Liver (tissue), 3 donors: ENCODE results near the gene TBCD.

Experiments
- EGR1 ChIP-seq, 2 donors: IDR thresholded peaks; 2 replicates each; pipeline ENCODE4 v1.6.1; 2016 to 2018; ENCODE audit warnings: antibody characterized with exemption in 2 of 2, low read depth in 2 of 2
- RAD21 ChIP-seq, 2 donors: IDR thresholded peaks; 2 replicates each; pipeline ENCODE4 v1.6.1; 2016; ENCODE audit warnings: antibody characterized with exemption in 2 of 2, mild to moderate bottlenecking in 2 of 2
- TF ChIP-seq, protein P1 (sequence below): fragments of 150-350 bp; IDR thresholded peaks from 2 replicates; pipeline ENCODE4 v1.5.1; 2017; ENCODE audit warnings: improper control_type of control experiment, low read depth, low read length; ENCODE audit not compliant: missing input control
- TF ChIP-seq, protein P2 (sequence below): IDR thresholded peaks from 2 replicates; pipeline ENCODE4 v1.6.1; 2016; ENCODE audit warnings: antibody characterized with exemption, mild to moderate bottlenecking
- TF ChIP-seq, protein P3 (sequence below): IDR thresholded peaks from 2 replicates; pipeline ENCODE4 v1.6.1; 2016; ENCODE audit warnings: antibody characterized with exemption
- TF ChIP-seq, protein P4 (sequence below): IDR thresholded peaks from 2 replicates; pipeline ENCODE4 v1.6.1; 2016; ENCODE audit warnings: antibody characterized with exemption
- donor health status: healthy.
- donor health status: healthy.

GRCh38 chr17:82831041-82831817 is 79.4 kb downstream of the TBCD start:
- TF ChIP-seq, protein P1, sequence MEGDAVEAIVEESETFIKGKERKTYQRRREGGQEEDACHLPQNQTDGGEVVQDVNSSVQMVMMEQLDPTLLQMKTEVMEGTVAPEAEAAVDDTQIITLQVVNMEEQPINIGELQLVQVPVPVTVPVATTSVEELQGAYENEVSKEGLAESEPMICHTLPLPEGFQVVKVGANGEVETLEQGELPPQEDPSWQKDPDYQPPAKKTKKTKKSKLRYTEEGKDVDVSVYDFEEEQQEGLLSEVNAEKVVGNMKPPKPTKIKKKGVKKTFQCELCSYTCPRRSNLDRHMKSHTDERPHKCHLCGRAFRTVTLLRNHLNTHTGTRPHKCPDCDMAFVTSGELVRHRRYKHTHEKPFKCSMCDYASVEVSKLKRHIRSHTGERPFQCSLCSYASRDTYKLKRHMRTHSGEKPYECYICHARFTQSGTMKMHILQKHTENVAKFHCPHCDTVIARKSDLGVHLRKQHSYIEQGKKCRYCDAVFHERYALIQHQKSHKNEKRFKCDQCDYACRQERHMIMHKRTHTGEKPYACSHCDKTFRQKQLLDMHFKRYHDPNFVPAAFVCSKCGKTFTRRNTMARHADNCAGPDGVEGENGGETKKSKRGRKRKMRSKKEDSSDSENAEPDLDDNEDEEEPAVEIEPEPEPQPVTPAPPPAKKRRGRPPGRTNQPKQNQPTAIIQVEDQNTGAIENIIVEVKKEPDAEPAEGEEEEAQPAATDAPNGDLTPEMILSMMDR: no peak
- TF ChIP-seq RAD21 (IDR thresholded peaks at IDR 0.05) (no peak), EGR1 (IDR thresholded peaks at IDR 0.05; ENCODE audit: low read depth in 2 of 2) (no peak)
- TF ChIP-seq, protein P2, sequence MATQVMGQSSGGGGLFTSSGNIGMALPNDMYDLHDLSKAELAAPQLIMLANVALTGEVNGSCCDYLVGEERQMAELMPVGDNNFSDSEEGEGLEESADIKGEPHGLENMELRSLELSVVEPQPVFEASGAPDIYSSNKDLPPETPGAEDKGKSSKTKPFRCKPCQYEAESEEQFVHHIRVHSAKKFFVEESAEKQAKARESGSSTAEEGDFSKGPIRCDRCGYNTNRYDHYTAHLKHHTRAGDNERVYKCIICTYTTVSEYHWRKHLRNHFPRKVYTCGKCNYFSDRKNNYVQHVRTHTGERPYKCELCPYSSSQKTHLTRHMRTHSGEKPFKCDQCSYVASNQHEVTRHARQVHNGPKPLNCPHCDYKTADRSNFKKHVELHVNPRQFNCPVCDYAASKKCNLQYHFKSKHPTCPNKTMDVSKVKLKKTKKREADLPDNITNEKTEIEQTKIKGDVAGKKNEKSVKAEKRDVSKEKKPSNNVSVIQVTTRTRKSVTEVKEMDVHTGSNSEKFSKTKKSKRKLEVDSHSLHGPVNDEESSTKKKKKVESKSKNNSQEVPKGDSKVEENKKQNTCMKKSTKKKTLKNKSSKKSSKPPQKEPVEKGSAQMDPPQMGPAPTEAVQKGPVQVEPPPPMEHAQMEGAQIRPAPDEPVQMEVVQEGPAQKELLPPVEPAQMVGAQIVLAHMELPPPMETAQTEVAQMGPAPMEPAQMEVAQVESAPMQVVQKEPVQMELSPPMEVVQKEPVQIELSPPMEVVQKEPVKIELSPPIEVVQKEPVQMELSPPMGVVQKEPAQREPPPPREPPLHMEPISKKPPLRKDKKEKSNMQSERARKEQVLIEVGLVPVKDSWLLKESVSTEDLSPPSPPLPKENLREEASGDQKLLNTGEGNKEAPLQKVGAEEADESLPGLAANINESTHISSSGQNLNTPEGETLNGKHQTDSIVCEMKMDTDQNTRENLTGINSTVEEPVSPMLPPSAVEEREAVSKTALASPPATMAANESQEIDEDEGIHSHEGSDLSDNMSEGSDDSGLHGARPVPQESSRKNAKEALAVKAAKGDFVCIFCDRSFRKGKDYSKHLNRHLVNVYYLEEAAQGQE: no peak
- TF ChIP-seq, protein P3, sequence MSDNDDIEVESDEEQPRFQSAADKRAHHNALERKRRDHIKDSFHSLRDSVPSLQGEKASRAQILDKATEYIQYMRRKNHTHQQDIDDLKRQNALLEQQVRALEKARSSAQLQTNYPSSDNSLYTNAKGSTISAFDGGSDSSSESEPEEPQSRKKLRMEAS: no peak
- TF ChIP-seq, protein P4, sequence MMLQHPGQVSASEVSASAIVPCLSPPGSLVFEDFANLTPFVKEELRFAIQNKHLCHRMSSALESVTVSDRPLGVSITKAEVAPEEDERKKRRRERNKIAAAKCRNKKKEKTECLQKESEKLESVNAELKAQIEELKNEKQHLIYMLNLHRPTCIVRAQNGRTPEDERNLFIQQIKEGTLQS: no peak
